Measurements from ENCODE around the gene TENT5A.
"Not testable (repeated sequence)": the region's sequence is repeated elsewhere in the genome, so short reads cannot be mapped to it uniquely, and the experiment has no call there.

Gene TENT5A

GRCh38 chr6:81752084-81752920 is at the start of gene TENT5A:
Gene TENT5A (minus strand): TSS chr6:81752681. CDS start chr6:81752141, 540 bp downstream.
- no peak for DNase-seq (ENCODE audit: low read depth)

- no peak for DNase-seq (ENCODE audit: low read depth)
Measured at GRCh38 chr6:81801489-81801888, 49.0 kb upstream of the TENT5A start.

- no peak for DNase-seq (ENCODE audit: low read depth)
Measured at GRCh38 chr6:81800666-81801065, 48.2 kb upstream of the TENT5A start.

GRCh38 chr6:81799323-81799722 is 46.8 kb upstream of the TENT5A start:
- no peak for DNase-seq (ENCODE audit: low read depth)

- DNase-seq (ENCODE audit: low read depth), result no peak
Measured at GRCh38 chr6:81797591-81797990, 45.1 kb upstream of the TENT5A start.

- no peak for DNase-seq (ENCODE audit: low read depth)
Measured at GRCh38 chr6:81795890-81796289, 43.4 kb upstream of the TENT5A start.

GRCh38 chr6:81793821-81794475 is 41.5 kb upstream of the TENT5A start:
- no peak for DNase-seq (ENCODE audit: low read depth)

- no peak for DNase-seq (ENCODE audit: low read depth)
Measured at GRCh38 chr6:81792826-81793225, 40.3 kb upstream of the TENT5A start.

- no peak for DNase-seq (ENCODE audit: low read depth)
Measured at GRCh38 chr6:81791756-81792155, 39.3 kb upstream of the TENT5A start.

- no peak for DNase-seq (ENCODE audit: low read depth)
Measured at GRCh38 chr6:81790034-81790433, 37.6 kb upstream of the TENT5A start.

- no peak for DNase-seq (ENCODE audit: low read depth)
Measured at GRCh38 chr6:81789291-81789690, 36.8 kb upstream of the TENT5A start.

- DNase-seq (ENCODE audit: low read depth), result no peak
Measured at GRCh38 chr6:81788748-81789147, 36.3 kb upstream of the TENT5A start.

GRCh38 chr6:81787313-81788068 is 35.0 kb upstream of the TENT5A start:
- DNase-seq (ENCODE audit: low read depth), result peak; percentile 13

- no peak for DNase-seq (ENCODE audit: low read depth)
Measured at GRCh38 chr6:81786150-81786549, 33.7 kb upstream of the TENT5A start.

- DNase-seq (ENCODE audit: low read depth), result no peak
Measured at GRCh38 chr6:81785377-81785776, 32.9 kb upstream of the TENT5A start.

GRCh38 chr6:81783893-81784292 is 31.4 kb upstream of the TENT5A start:
- DNase-seq (ENCODE audit: low read depth), result no peak

GRCh38 chr6:81781624-81782023 is 29.1 kb upstream of the TENT5A start:
- DNase-seq (ENCODE audit: low read depth), result no peak

- no peak for DNase-seq (ENCODE audit: low read depth)
Measured at GRCh38 chr6:81777586-81778268, 25.2 kb upstream of the TENT5A start.

GRCh38 chr6:81776219-81776618 is 23.7 kb upstream of the TENT5A start:
- DNase-seq (ENCODE audit: low read depth), result not testable (repeated sequence)

- DNase-seq (ENCODE audit: low read depth), result no peak
Measured at GRCh38 chr6:81774542-81774941, 22.1 kb upstream of the TENT5A start.

GRCh38 chr6:81773887-81774286 is 21.4 kb upstream of the TENT5A start:
- DNase-seq (ENCODE audit: low read depth), result no peak

GRCh38 chr6:81772741-81773140 is 20.3 kb upstream of the TENT5A start:
- DNase-seq (ENCODE audit: low read depth), result peak; percentile 16

Data from HS-5 (cell line).